NK-92 treated with Interleukin-12 subunit alpha and Interleukin-12 subunit beta, amount 100 ng/mL, for 24 hours (cell line): ENCODE results near the gene SMIM29.
"Not testable (repeated sequence)": the region's sequence is repeated elsewhere in the genome, so short reads cannot be mapped to it uniquely, and the experiment has no call there.

ENCODE experiments used
- DNase-seq: peaks from one replicate; lab custom pipeline; 2025; lab: John Stamatoyannopoulos, UW

The SMIM29 gene

GRCh38 chr6:34248727-34249468 lies at the start of gene SMIM29:
Gene SMIM29 (minus strand): TSS chr6:34249006. CDS start chr6:34247791, 1,215 bp downstream.
- peak; percentile 95 for DNase-seq

DNA sequence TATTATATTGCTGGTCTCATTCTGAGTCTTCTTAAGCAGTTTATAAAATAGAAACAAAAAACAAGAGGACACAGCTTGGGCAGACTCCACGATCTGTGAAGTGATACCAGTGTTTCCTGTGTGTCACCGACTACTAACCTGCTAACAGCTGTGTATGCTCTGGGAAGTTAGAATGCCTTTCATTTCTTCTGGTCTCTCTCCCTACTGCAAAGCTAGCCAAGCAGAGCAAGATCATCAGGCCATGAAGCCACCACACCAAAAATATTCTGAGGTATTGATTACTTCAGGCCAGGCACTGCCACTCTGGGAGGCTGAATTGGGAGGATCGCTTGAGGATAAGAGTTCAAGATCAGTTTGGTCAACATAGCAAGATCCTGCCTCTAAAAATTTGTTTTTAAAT lies 46.9 kb upstream of the SMIM29 start:
- DNase-seq: no peak

DNA sequence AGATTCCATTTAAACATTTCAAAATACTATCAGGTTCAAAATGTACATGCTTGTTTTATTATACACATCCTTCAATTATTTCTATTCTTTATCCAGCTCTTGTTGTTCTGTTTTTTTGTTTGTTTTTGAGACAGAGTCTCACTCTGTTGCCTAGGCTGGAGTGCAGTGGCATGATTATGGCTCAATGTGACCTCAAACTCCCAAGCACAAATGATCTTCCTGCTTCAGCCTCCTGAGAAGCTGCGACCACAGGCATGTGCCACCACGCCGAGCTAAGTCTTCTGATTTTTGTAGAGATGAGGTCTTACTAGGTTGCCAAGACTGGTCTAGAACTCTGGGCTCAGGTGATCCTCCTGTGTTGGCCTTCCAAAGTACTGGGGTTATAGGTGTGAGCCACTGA lies 44.1 kb upstream of the SMIM29 start:
- DNase-seq: no peak

DNA sequence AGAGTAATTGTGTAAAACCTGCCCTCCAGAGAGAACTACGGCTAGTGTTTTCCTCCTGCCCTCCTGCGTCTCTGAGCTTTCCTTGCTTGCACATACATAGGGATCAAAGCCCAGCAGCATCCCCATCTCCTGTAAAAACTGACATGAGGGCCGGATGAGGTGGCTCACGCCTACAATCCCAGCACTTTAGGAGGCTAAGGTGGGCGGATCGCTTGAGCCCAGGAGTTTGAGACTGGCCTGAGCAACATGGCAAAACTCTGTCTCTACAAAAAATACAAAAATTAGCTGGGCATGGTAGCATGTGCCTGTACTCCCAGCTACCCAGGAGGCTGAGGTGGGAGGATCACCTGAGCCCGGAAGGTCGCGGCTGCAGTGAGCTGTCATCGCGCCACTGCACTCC lies 40.3 kb upstream of the SMIM29 start:
- DNase-seq: no peak

DNA sequence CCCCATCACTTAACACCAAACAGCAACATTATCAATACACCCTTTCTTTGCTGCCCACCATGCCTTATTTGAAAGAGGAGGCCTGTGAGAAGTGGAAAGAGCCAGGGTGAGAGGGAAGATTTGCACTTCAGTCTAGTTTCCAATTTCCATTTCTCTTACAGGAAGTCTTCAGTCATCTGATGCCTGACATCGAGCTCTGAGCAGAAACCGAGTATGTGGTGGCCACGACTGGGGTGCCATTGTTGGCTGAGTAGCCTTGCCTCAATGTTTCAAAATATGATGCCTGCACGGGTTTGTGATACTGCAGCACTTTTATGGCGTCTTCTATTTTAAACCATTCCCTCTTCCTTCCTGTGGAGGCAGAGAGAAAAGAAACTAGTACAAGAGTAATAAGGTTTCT lies 39.8 kb upstream of the SMIM29 start:
- no peak for DNase-seq

- DNase-seq: no peak
These were observed 36.8 kb upstream of the SMIM29 start for GRCh38 chr6:34285448-34286164.

- no peak for DNase-seq
These were observed 36.0 kb upstream of the SMIM29 start for GRCh38 chr6:34284563-34285447.

- DNase-seq: no peak
These were observed 33.0 kb upstream of the SMIM29 start for GRCh38 chr6:34281702-34282334.

GRCh38 chr6:34280216-34280615 lies 31.4 kb upstream of the SMIM29 start:
- DNase-seq: no peak

- DNase-seq: no peak
These were observed 30.0 kb upstream of the SMIM29 start for GRCh38 chr6:34278833-34279232.

DNA sequence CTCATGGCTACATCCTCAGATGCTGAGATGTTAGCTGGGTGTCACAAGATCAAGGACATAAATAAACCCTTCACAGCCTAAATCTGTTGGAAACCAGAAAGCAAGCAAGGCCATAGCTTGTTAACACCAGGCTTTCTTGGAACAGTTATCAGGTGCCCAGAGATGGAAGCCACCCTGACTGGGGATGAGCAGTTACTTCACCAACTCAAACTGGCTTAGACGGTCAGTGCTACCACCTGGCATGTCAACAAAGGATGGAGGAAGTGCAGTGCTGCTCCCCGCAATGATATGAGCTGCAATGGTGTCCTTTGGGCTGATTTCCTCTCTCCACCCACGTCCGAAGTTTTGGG lies 28.9 kb upstream of the SMIM29 start:
- no peak for DNase-seq

DNA sequence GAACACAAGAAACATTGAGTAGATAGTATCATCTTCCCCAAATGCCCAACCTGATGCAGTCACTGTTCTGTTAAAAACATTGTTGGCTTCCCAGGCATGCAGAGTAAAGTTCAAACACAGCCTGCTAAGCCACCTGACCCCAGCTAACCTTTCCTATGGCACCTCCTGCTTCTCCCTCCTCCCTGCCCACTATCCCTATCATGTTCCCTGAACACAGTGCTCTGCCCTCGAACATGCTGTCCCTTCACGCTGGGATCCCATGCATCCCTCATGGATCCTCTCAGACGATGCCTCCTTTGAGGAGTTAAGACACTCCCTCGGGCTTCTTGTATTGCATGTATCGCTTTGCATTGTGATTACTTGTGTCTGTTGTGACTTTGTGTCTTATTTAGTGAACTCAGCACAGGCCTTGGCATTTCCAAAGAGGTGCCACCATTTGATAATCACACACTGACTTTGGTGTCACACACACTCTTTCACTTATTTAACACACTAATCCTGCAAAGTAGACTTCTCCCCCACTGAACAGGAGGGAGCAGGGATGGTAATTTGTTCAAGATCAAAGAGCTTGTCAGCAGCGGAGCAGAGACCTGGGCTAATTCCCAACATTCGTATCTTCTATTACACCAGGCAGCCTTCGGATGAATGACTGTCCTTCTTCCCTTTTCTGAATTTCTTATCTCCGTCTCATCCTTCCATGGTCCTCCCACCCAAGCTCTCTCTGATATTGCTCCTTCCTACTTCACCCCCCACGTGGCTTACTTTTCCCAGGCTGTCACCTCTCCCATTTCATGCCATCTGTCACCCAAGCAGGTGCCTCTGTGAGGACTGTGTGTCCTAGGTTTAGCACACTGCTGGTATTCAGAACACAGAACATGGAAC lies 28.3 kb upstream of the SMIM29 start:
- no peak for DNase-seq

GRCh38 chr6:34276191-34276590 lies 27.4 kb upstream of the SMIM29 start:
- no peak for DNase-seq

DNA sequence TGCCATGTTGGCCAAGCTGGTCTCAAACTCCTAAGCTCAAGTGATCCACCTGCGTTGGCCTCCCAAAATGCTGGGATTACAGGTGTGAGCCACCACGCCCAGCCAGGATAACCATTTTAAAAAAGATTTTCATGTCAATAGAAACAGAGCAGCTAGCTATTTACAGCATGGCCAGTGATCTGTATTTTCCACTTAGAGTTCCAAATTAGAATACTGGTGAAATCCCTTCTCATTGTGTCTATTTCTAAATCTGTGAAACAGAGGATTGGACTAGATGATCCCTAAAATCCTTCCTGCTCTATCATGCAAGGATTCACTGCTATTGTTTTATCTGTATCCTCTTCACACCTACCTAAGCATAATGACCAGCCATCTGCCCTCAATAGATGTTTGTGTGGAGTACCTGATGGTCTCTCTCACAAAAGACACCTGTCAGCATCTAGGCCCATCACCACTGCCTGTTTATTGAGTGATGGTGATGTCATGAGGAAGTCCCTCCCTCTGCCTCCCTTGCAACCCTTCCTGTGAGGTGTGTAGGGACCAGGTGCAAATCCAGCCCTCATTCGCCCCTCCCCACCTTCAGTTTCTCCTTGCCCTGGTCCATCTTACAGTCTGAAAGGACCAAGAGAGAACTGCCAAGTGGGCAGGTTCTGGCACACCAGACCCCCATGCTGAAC lies 26.5 kb upstream of the SMIM29 start:
- no peak for DNase-seq

- no peak for DNase-seq
These were observed 25.3 kb upstream of the SMIM29 start for GRCh38 chr6:34274129-34274528.

- no peak for DNase-seq
These were observed 24.5 kb upstream of the SMIM29 start for GRCh38 chr6:34273242-34273805.

DNA sequence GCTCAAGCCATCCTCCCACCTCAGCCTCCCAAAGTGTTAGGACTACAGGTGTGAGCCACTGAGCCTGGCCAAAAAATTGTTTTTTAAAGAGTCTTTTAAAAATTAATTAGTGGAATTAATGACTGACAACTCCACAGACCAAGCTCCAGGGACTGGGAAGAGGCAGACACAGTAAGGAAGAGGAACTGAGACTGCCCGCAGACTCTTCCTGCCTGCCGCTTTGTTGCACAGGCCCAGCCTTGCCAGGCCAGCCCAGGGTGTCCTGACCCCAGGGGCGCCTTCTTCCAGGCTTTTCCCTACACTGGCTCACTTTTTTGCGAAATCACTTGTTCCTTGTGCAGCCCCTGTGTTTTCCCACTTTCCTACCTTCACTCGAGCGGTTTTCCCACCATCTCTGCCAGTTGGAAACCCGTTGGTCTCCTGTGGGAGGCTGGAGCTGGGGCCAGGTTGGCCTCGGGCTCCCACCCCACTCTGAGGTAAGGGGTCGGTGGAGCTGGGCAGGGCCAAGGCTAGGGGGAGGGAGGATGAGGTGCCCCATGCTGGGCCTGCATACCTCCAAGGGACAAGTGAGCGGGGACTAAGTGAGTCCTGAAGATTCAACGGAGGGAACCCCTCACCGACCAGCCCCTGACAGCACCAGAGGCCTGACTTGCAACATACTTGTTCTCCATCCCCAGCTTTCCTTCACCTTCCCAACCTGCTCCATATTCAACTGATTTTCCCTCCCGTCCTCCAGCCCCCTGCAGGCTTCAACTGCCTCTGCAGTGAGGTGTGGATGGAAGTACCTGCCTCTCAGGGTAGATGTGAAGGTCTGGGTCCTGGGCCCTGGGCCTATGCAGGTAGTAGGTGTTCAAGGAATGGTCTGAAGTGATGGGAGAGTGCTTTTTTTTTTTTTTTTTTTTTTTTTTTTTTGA lies 23.5 kb upstream of the SMIM29 start:
- DNase-seq: no peak

- not testable (repeated sequence) for DNase-seq
These were observed 21.0 kb upstream of the SMIM29 start for GRCh38 chr6:34269658-34270341.

DNA sequence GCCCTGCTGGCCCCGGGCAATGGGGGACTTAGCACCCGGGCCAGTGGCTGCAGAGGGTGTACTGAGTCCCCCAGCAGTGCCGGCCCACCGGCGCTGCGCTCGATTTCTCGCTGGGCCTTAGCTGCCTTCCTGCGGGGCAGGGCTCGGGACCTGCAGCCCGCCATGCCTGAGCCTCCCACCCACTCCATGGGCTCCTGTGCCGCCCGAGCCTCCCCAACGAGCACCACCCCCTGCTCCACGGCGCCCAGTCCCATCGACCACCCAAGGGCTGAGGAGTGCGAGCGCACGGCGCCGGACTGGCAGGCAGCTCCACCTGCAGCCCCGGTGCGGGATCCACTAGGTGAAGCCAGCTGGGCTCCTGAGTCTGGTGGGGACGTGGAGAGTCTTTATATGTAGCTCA lies 20.3 kb upstream of the SMIM29 start:
- not testable (repeated sequence) for DNase-seq
